Activated naive CD4-positive, alpha-beta T cell treated with anti-CD3 and anti-CD28 coated beads, Interleukin-2, amount 50 U/mL, for 16 hours (primary cell): ENCODE measurements around the gene ZNF202.

ENCODE experiments used
- DNase-seq: peaks from one replicate; pipeline ENCODE4 v3.0.0-alpha.2; 2020

The ZNF202 gene

DNA sequence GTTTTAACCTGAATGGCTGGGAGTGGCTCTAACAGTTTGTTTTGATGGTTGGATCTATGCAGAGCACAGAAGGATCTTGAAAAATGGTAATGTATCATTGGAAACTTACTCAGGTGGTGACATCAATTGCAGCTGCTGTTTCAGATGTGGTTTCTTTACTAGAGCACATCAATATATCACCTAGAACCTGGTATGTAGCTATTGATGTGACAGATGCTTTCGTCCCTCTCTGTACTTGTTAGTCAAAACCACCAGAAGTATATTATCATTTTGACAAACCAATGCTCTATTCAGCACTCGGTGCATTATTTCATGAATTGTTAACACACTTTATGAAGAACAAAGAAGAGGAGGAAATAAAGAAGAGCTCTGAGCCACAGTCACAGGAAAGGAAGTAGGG, 60.4 kb downstream of the ZNF202 start:
- no peak for DNase-seq

DNA sequence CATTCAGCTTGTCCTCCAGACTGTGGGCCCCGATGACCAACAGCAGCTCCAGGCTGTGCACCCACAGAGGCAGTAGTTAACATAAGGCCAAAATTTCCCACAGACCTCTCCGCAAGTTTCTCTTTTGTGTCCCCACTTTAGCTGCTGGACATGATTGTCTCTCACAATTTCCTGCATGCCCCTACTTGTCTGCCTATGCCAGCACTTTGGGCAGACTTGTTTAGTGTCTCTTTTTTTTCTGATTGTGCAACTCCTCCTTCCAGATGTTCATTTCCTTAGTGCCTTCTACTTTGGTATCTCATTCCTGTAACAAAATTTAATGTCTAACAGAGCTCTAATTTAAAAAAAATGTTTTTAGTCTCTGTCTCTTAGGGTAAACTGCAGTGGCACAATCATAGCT, 63.2 kb downstream of the ZNF202 start:
- no peak for DNase-seq

- DNase-seq = no peak
Measured at GRCh38 chr11:123677510-123677909, 64.0 kb downstream of the ZNF202 start.

DNA sequence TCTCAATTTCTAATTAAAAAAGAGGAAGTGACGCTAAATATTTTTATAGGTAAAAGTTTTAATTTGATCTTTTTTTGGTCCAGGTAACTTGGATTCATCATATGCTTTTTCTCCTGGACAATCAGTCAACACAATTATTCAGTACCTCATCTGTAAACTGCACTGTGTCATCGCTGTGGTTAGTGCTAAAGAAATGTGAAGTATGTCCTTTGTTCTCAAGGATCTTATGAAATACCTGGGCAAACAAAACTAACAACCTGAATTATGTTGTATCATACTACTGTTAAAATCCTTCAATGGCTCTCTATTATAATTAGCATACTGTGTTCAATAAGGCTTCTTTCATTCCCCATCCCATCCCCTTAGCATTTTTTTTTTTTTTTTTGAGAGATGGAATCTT, 67.2 kb downstream of the ZNF202 start:
- DNase-seq = no peak
